ENCODE data around the gene VDR.

GRCh38 chr12:47822863-47823262 lies 81.9 kb downstream of the VDR start:
- TF ChIP-seq POLR2AphosphoS5 (IDR thresholded peaks at IDR 0.05; ENCODE audit: borderline replicate concordance, low read depth, low read length) (no peak), EZH2 (IDR thresholded peaks at IDR 0.05) (no peak), FOXP2 (optimal IDR thresholded peaks at IDR 0.05; ENCODE audit: control extremely low read depth, extremely low read length, insufficient read depth) (no peak)
